Activated naive CD8-positive, alpha-beta T cell (primary cell): ENCODE measurements around the gene MEGF10.
"Not testable (repeated sequence)": the region's sequence is repeated elsewhere in the genome, so short reads cannot be mapped to it uniquely, and the experiment has no call there.

ENCODE experiments used
- H3K27ac Mint-ChIP-seq: one replicate; pipeline ENCODE4 v1.8.0; 2021; ENCODE audit warnings: mixed read lengths
- H3K27me3 Mint-ChIP-seq: one replicate; pipeline ENCODE4 v1.8.0; 2021; ENCODE audit warnings: mixed read lengths
- H3K36me3 Mint-ChIP-seq: one replicate; pipeline ENCODE4 v1.8.0; 2021; ENCODE audit warnings: mixed read lengths
- H3K4me1 Mint-ChIP-seq: one replicate; pipeline ENCODE4 v1.8.0; 2021; ENCODE audit warnings: low read depth, mixed read lengths
- H3K4me3 Mint-ChIP-seq: one replicate; pipeline ENCODE4 v1.8.0; 2021; ENCODE audit warnings: mild to moderate bottlenecking, mixed read lengths
- H3K9me3 Mint-ChIP-seq: one replicate; pipeline ENCODE4 v1.8.0; 2021; ENCODE audit warnings: low read depth, mixed read lengths

Gene MEGF10

GRCh38 chr5:127290019-127290945 is at the start of gene MEGF10:
Gene MEGF10, plus strand, starts transcription at chr5:127290796. Its CDS starts 40,513 bp downstream, at chr5:127331309.
- no peaks in the 10 kb centered on the region for H3K9me3 Mint-ChIP-seq
- H3K4me1 Mint-ChIP-seq = peaks cover 15% of the 10 kb centered on the region
- peaks cover 3% of the 10 kb centered on the region for H3K36me3 Mint-ChIP-seq
- peaks cover 45% of the 10 kb centered on the region for H3K27me3 Mint-ChIP-seq
- no peak within 1 kb of the TSS for H3K27ac Mint-ChIP-seq
- peak within 1 kb of the TSS; percentile 56 for H3K4me3 Mint-ChIP-seq

GRCh38 chr5:127243011-127243410 is 47.6 kb upstream of the MEGF10 start:
- Mint-ChIP-seq H3K9me3 (peaks cover 5% of the 10 kb centered on the region), H3K27ac (no peak overlapping the region), H3K4me1 (no peaks in the 10 kb centered on the region), H3K36me3 (peaks cover 6% of the 10 kb centered on the region), H3K27me3 (peaks cover 5% of the 10 kb centered on the region), H3K4me3 (no peak overlapping the region)

GRCh38 chr5:127254729-127255284 is 35.8 kb upstream of the MEGF10 start:
- Mint-ChIP-seq H3K36me3 (no peaks in the 10 kb centered on the region), H3K27me3 (no peaks in the 10 kb centered on the region), H3K4me1 (no peaks in the 10 kb centered on the region), H3K27ac (no peak overlapping the region), H3K4me3 (no peak overlapping the region), H3K9me3 (peaks cover 13% of the 10 kb centered on the region)

- H3K9me3 Mint-ChIP-seq = peaks cover 13% of the 10 kb centered on the region
- no peak overlapping the region for H3K27ac Mint-ChIP-seq
- H3K4me3 Mint-ChIP-seq = no peak overlapping the region
- H3K27me3 Mint-ChIP-seq = no peaks in the 10 kb centered on the region
- no peaks in the 10 kb centered on the region for H3K36me3 Mint-ChIP-seq
- no peaks in the 10 kb centered on the region for H3K4me1 Mint-ChIP-seq
Observed at GRCh38 chr5:127256886-127257597, 33.6 kb upstream of the MEGF10 start.

GRCh38 chr5:127260686-127261085 is 29.9 kb upstream of the MEGF10 start:
- Mint-ChIP-seq H3K9me3 (no peaks in the 10 kb centered on the region), H3K4me3 (no peak overlapping the region), H3K27ac (no peak overlapping the region), H3K4me1 (no peaks in the 10 kb centered on the region), H3K27me3 (no peaks in the 10 kb centered on the region), H3K36me3 (no peaks in the 10 kb centered on the region)

- not testable (repeated sequence) for H3K9me3 Mint-ChIP-seq, H3K4me3 Mint-ChIP-seq, H3K27ac Mint-ChIP-seq, H3K4me1 Mint-ChIP-seq, H3K36me3 Mint-ChIP-seq, H3K27me3 Mint-ChIP-seq
Observed at GRCh38 chr5:127265473-127265872, 25.1 kb upstream of the MEGF10 start.

- not testable (repeated sequence) for H3K36me3 Mint-ChIP-seq, H3K27me3 Mint-ChIP-seq, H3K4me1 Mint-ChIP-seq, H3K27ac Mint-ChIP-seq
- Mint-ChIP-seq H3K9me3 (peaks cover 11% of the 10 kb centered on the region), H3K4me3 (peak overlapping the region; percentile 36)
Observed at GRCh38 chr5:127268342-127268741, 22.3 kb upstream of the MEGF10 start.

GRCh38 chr5:127270713-127271112 is 19.9 kb upstream of the MEGF10 start:
- not testable (repeated sequence) for H3K4me3 Mint-ChIP-seq, H3K36me3 Mint-ChIP-seq, H3K4me1 Mint-ChIP-seq, H3K27ac Mint-ChIP-seq, H3K27me3 Mint-ChIP-seq
- H3K9me3 Mint-ChIP-seq = peaks cover 11% of the 10 kb centered on the region

- Mint-ChIP-seq H3K27ac (no peak overlapping the region), H3K9me3 (peaks cover 3% of the 10 kb centered on the region), H3K4me3 (no peak overlapping the region), H3K36me3 (peaks cover 2% of the 10 kb centered on the region), H3K27me3 (peaks cover 1% of the 10 kb centered on the region), H3K4me1 (no peaks in the 10 kb centered on the region)
Observed at GRCh38 chr5:127275641-127276193, 14.9 kb upstream of the MEGF10 start.

- no peak overlapping the region for H3K4me3 Mint-ChIP-seq
- no peaks in the 10 kb centered on the region for H3K36me3 Mint-ChIP-seq
- no peak overlapping the region for H3K27ac Mint-ChIP-seq
- no peaks in the 10 kb centered on the region for H3K4me1 Mint-ChIP-seq
- no peaks in the 10 kb centered on the region for H3K9me3 Mint-ChIP-seq
- peaks cover 1% of the 10 kb centered on the region for H3K27me3 Mint-ChIP-seq
Observed at GRCh38 chr5:127280491-127281220, 9.9 kb upstream of the MEGF10 start.

GRCh38 chr5:127281609-127282008 is 9.0 kb upstream of the MEGF10 start:
- Mint-ChIP-seq H3K36me3 (no peaks in the 10 kb centered on the region), H3K4me3 (no peak overlapping the region), H3K4me1 (no peaks in the 10 kb centered on the region), H3K27ac (no peak overlapping the region), H3K27me3 (peaks cover 5% of the 10 kb centered on the region), H3K9me3 (no peaks in the 10 kb centered on the region)

- peaks cover 41% of the 10 kb centered on the region for H3K27me3 Mint-ChIP-seq
- peaks cover 3% of the 10 kb centered on the region for H3K36me3 Mint-ChIP-seq
- H3K27ac Mint-ChIP-seq = no peak overlapping the region
- H3K4me1 Mint-ChIP-seq = peaks cover 15% of the 10 kb centered on the region
- no peak overlapping the region for H3K4me3 Mint-ChIP-seq
- H3K9me3 Mint-ChIP-seq = no peaks in the 10 kb centered on the region
Observed at GRCh38 chr5:127288676-127289075, 1.9 kb upstream of the MEGF10 start.

GRCh38 chr5:127290946-127291693 is 524 bp downstream of the MEGF10 start:
- Mint-ChIP-seq H3K27ac (no peak overlapping the region), H3K36me3 (peaks cover 3% of the 10 kb centered on the region), H3K9me3 (no peaks in the 10 kb centered on the region), H3K27me3 (peaks cover 41% of the 10 kb centered on the region), H3K4me3 (peak overlapping the region; percentile 56), H3K4me1 (peaks cover 15% of the 10 kb centered on the region)
